Measurements from ENCODE around the gene OPRD1. TPM values are rescaled to one million over a fixed set of nuclear protein-coding genes. Genes with fewer than 3 reads are reported as not detected.

The OPRD1 gene
- total and polyA plus RNA-seq, 3 donors from 2014 or later = 0.18 to 0.74 (median 0.63) TPM

- Histone ChIP-seq H3K4me3 (peak overlapping the region; percentile 37 to 61), H3K9me3 (no peaks in the 10 kb centered on the region), H3K4me1 (peaks cover 35% of the 10 kb centered on the region), H3K27me3 (no peaks in the 10 kb centered on the region), H3K27ac (peak overlapping the region in 1 of 2 donors; percentile 33), H3K36me3 (ENCODE audit: low read depth, missing control alignments) (no peaks in the 10 kb centered on the region)
- 13 to 15% methylated on average over 30 to 39 of the region's 39 CpGs for WGBS, 2 donors
- no peak for TF ChIP-seq CTCF (IDR thresholded peaks at IDR 0.05)
- TF ChIP-seq POLR2A (IDR thresholded peaks at IDR 0.05) = no peak
- intact Hi-C loops (cut with DNase I; ENCODE audit: low total_unique reads) = no loop called here
- DNase-seq = peak; percentile 82
Measured at GRCh38 chr1:28775121-28775942, 36.6 kb upstream of the OPRD1 start.

GRCh38 chr1:28776341-28776740, 35.6 kb upstream of the OPRD1 start:
- Histone ChIP-seq H3K27me3 (no peaks in the 10 kb centered on the region), H3K4me3 (no peak overlapping the region), H3K36me3 (ENCODE audit: low read depth, missing control alignments) (no peaks in the 10 kb centered on the region), H3K9me3 (no peaks in the 10 kb centered on the region), H3K4me1 (peaks cover 30% of the 10 kb centered on the region), H3K27ac (no peak overlapping the region)
- TF ChIP-seq POLR2A (IDR thresholded peaks at IDR 0.05) = no peak
- no peak for TF ChIP-seq CTCF (IDR thresholded peaks at IDR 0.05)
- intact Hi-C loops (cut with DNase I; ENCODE audit: low total_unique reads) = no loop called here
- no peak for DNase-seq
- WGBS, 2 donors = 60 to 85% methylated on average over 17 of the region's 17 CpGs

GRCh38 chr1:28778021-28778420, 33.9 kb upstream of the OPRD1 start:
- H3K9me3 ChIP-seq = no peaks in the 10 kb centered on the region
- H3K4me3 ChIP-seq = no peak overlapping the region
- 85 to 89% methylated on average over 2 of the region's 2 CpGs for WGBS, 2 donors
- no peak overlapping the region for H3K27ac ChIP-seq
- peaks cover 37% of the 10 kb centered on the region for H3K4me1 ChIP-seq
- H3K27me3 ChIP-seq = no peaks in the 10 kb centered on the region
- no peaks in the 10 kb centered on the region for H3K36me3 ChIP-seq (ENCODE audit: low read depth, missing control alignments)
- no peak for TF ChIP-seq POLR2A (IDR thresholded peaks at IDR 0.05)
- no peak for TF ChIP-seq CTCF (IDR thresholded peaks at IDR 0.05)
- DNase-seq = no peak
- intact Hi-C loops (cut with DNase I; ENCODE audit: low total_unique reads) = no loop called here

GRCh38 chr1:28779751-28780408, 32.1 kb upstream of the OPRD1 start:
- intact Hi-C loops (cut with DNase I; ENCODE audit: low total_unique reads) = loop anchor here (10.0 kb wide), 1 partner anchor 95 kb away; no protein-coding TSS in a partner anchor
- Histone ChIP-seq H3K27ac (peak overlapping the region in 1 of 2 donors; percentile 41), H3K27me3 (no peaks in the 10 kb centered on the region), H3K9me3 (no peaks in the 10 kb centered on the region), H3K4me1 (peaks cover 32% of the 10 kb centered on the region), H3K4me3 (no peak overlapping the region), H3K36me3 (ENCODE audit: low read depth, missing control alignments) (no peaks in the 10 kb centered on the region)
- no peak for DNase-seq
- WGBS, 2 donors = 73 to 79% methylated on average over 6 of the region's 6 CpGs
- no peak for TF ChIP-seq CTCF (IDR thresholded peaks at IDR 0.05)
- no peak for TF ChIP-seq POLR2A (IDR thresholded peaks at IDR 0.05)

All from testis (tissue), 3 donors.